ENCODE results near the gene SMG1. TPM values are rescaled to one million over a fixed set of nuclear protein-coding genes. Genes with fewer than 3 reads are reported as not detected.

The SMG1 gene
- total and polyA plus RNA-seq, 10 of the 15 experiments (the other 5 are each of a cell fraction or from before 2014, with no cell fraction given), result 3.9 to 66.7 (median 37.0) TPM

GRCh38 chr16:18802767-18803343 is 123.4 kb downstream of the SMG1 start:
- ATAC-seq, result no peak
- DNase-seq (ENCODE audit: low read depth, low spot score), result no peak
- Histone ChIP-seq H3K79me2 (ENCODE audit: control insufficient read depth, insufficient read depth, low read length) (peaks cover 35% of the 10 kb centered on the region), H3K27me3 (replicated peaks in 1 of 2; ENCODE audit: control insufficient read depth in 2 of 2, insufficient read depth in 2 of 2, low read length in 1 of 2) (no peaks in the 10 kb centered on the region), H2AFZ (ENCODE audit: control insufficient read depth, low read depth, low read length) (no peak overlapping the region), H3K4me2 (ENCODE audit: control insufficient read depth, insufficient read depth) (no peak overlapping the region), H3K4me3 (no peak overlapping the region), H3K36me3 (ENCODE audit: control insufficient read depth in 2 of 2, insufficient read depth in 2 of 2, low read length in 1 of 2) (peaks cover 0 to 6% of the 10 kb centered on the region in 2 experiments; a peak in 2 of 4 replicates), H4K20me1 (ENCODE audit: control insufficient read depth, insufficient read depth) (no peaks in the 10 kb centered on the region), H3K27ac (ENCODE audit: control insufficient read depth, insufficient read depth) (no peak overlapping the region), H3K4me1 (ENCODE audit: control insufficient read depth, insufficient read depth, low read length) (peaks cover 12% of the 10 kb centered on the region), H3K9ac (ENCODE audit: control insufficient read depth, insufficient read depth, low read length) (no peak overlapping the region), H3K9me3 (replicated peaks; ENCODE audit: control insufficient read depth, insufficient read depth, low read length) (no peaks in the 10 kb centered on the region)
- SMC1A ChIA-PET (ENCODE audit: uncharacterized antibody, unreplicated experiment), result interaction anchor here (1.0 to 7.2 kb wide), 6 partner anchors 14 to 167 kb away, joined by 3 to 64 read pairs (median 8); no protein-coding TSS in a partner anchor
- no TSS peak for BruUV-seq (replicated peaks)
- intact Hi-C loops (cut with micrococcal nuclease; ENCODE audit: unreplicated experiment), result loop anchor here (5.0 kb wide), 1 partner anchor 124 kb away; the partner anchor contains the start of gene SMG1
- FAIRE-seq, result no peak
- WGBS (ENCODE audit: insufficient coverage, insufficient replicate concordance, low lambda C conversion rate, missing lambda C conversion rate), result 96% methylated on average over 16 of the region's 16 CpGs
- POLR2A ChIA-PET, result interaction anchor here (1.2 to 8.9 kb wide), 3 partner anchors 14 to 264 kb away, joined by 4 to 128 read pairs (median 5); partner anchors contain the start of genes COQ7 and RPS15A
- CTCF ChIA-PET, result interaction anchor here (0.8 to 5.3 kb wide), 12 partner anchors 13 to 166 kb away, joined by 3 to 80 read pairs (median 10); partner anchors contain the start of gene RPS15A
- RAD21 ChIA-PET (ENCODE audit: unreplicated experiment), result interaction anchor here (1.3 to 6.9 kb wide), 4 partner anchors 15 to 166 kb away, joined by 3 to 71 read pairs (median 4); partner anchors contain the start of gene RPS15A
- in situ Hi-C loops (cut with MboI), result loop anchor here (5.0 kb wide), 1 partner anchor 169 kb away; no protein-coding TSS in a partner anchor
- TF ChIP-seq ZBTB11 (CRISPR knock-in tag; IDR thresholded peaks at IDR 0.05) (no peak), SMAD1 (IDR thresholded peaks at IDR 0.05; ENCODE audit: low read depth, partially characterized antibody) (no peak), POLR2AphosphoS2 (IDR thresholded peaks at IDR 0.05; ENCODE audit: low read depth, low read length) (no peak), MTA3 (IDR thresholded peaks at IDR 0.05; ENCODE audit: borderline replicate concordance, low read length) (no peak), KLF5 (IDR thresholded peaks at IDR 0.05; ENCODE audit: partially characterized antibody) (no peak), TCF7 (IDR thresholded peaks at IDR 0.05; ENCODE audit: borderline replicate concordance) (0 out of 2 replicates have a peak, but pooled peaks have one; percentile 17), NRF1 (conservative IDR thresholded peaks at IDR 0.05; ENCODE audit: low read depth, low read length) (no peak)

Data from GM12878 (cell line).